Endothelial cell of umbilical vein (primary cell): ENCODE results near the gene CAV2. TPM values are rescaled to one million over a fixed set of nuclear protein-coding genes. Genes with fewer than 3 reads are reported as not detected.

Experiments used
- BruUV-seq: library from RNA; stranded (reverse); fragments of 400-500 nt; replicated peaks from 2 replicates; lab custom pipeline; 2021; lab: Mats Ljungman, UMichigan
- CTCF ChIA-PET: fragments of 300-600, 350-600 bp; sonication (Branson Sonifier 250); formaldehyde crosslinking; loops from one replicate; lab custom pipeline; 2021; ENCODE audit warnings: antibody characterized with exemption, inconsistent platforms; lab: Charles Lee
- POLR2A ChIA-PET: fragments of 300-600, 350-600 bp; sonication (Branson Sonifier 250); formaldehyde crosslinking; loops from one replicate; lab custom pipeline; 2021; ENCODE audit warnings: antibody characterized with exemption, inconsistent platforms; lab: Charles Lee
- DNase-seq: peaks from one replicate; pipeline ENCODE4 v3.0.0-alpha.2; 2011; ENCODE audit warnings: low read depth, low spot score
- FAIRE-seq: peaks from 2 replicates; lab custom pipeline; 2011; peaks lifted over from hg19 to GRCh38; lab: Jason Lieb, UNC
- H2AFZ ChIP-seq: 2 replicates; pipeline ENCODE4 v1.6.0; 2012; ENCODE audit warnings: low read depth, low read length, control low read depth, inconsistent platforms
- H3K27ac ChIP-seq: 2 replicates; pipeline ENCODE4 v1.5.1; 2011; ENCODE audit warnings: low read depth, mild to moderate bottlenecking, control low read depth, low read length, moderate library complexity; ENCODE audit not compliant: insufficient read depth
- H3K27me3 ChIP-seq, 2 experiments: 2 replicates each; pipeline versions ENCODE4 v1.6.0 to v1.6.1; 2011; ENCODE audit warnings: low read length in 2 of 2, mixed read lengths in 1 of 2; ENCODE audit not compliant: control insufficient read depth in 2 of 2, insufficient read depth in 2 of 2
- H3K36me3 ChIP-seq, 2 experiments: 2 replicates in 1 of 2; 3 replicates in 1 of 2; pipeline ENCODE4 v1.5.1; 2011; ENCODE audit warnings: low read length in 2 of 2, mild to moderate bottlenecking in 1 of 2, moderate library complexity in 1 of 2; ENCODE audit not compliant: control insufficient read depth in 2 of 2, insufficient read depth in 2 of 2; ENCODE audit errors: extremely low read depth in 1 of 2
- H3K4me1 ChIP-seq: 3 replicates; pipeline ENCODE4 v1.5.1; 2011; ENCODE audit warnings: mild to moderate bottlenecking, low read length; ENCODE audit not compliant: control insufficient read depth, insufficient read depth; ENCODE audit errors: extremely low read depth
- H3K4me2 ChIP-seq: 2 replicates; pipeline ENCODE4 v1.6.1; 2011; ENCODE audit warnings: low read length, control low read depth, mixed read lengths; ENCODE audit not compliant: insufficient read depth
- H3K4me3 ChIP-seq, 3 experiments: fragments of 200-600 bp in 1 of 3; sonication (generic), shearing (Covaris generic) in 1 of 3; replicated peaks in 1 of 3; 2 replicates each; pipeline ENCODE4 v1.5.1; 2011 to 2016; ENCODE audit warnings: control low read depth in 3 of 3, low read length in 3 of 3, mild to moderate bottlenecking in 2 of 3, inconsistent platforms in 1 of 3, low read depth in 1 of 3, moderate library complexity in 1 of 3; ENCODE audit not compliant: insufficient read depth in 1 of 3
- H3K79me2 ChIP-seq: 2 replicates; pipeline ENCODE4 v1.6.0; 2012; ENCODE audit warnings: low read length, inconsistent platforms; ENCODE audit not compliant: control insufficient read depth, insufficient read depth
- H3K9ac ChIP-seq: replicated peaks from 2 replicates; pipeline ENCODE3; 2011; ENCODE audit warnings: low read length, control low read depth; ENCODE audit not compliant: insufficient read depth; ENCODE audit errors: extremely low read depth
- H3K9me1 ChIP-seq: replicated peaks from 3 replicates; pipeline ENCODE4 v1.6.0; 2011; ENCODE audit warnings: mild to moderate bottlenecking, low read length; ENCODE audit not compliant: control insufficient read depth, insufficient read depth; ENCODE audit errors: extremely low read depth
- H3K9me3 ChIP-seq: replicated peaks from 2 replicates; pipeline ENCODE4 v1.5.1; 2012; ENCODE audit warnings: low read length, inconsistent platforms; ENCODE audit not compliant: control insufficient read depth, insufficient read depth
- H4K20me1 ChIP-seq: replicated peaks from 2 replicates; pipeline ENCODE3; 2011; ENCODE audit warnings: mild to moderate bottlenecking, low read length; ENCODE audit not compliant: control insufficient read depth, insufficient read depth; ENCODE audit errors: extremely low read depth
- EZH2 ChIP-seq: IDR thresholded peaks from 2 replicates; pipeline ENCODE4 v1.6.1; 2012; ENCODE audit warnings: borderline replicate concordance, low read depth, mild to moderate bottlenecking, moderate library complexity, low read length, inconsistent platforms; ENCODE audit not compliant: severe bottlenecking
- FOS ChIP-seq: IDR thresholded peaks from 2 replicates; pipeline ENCODE4 v1.6.1; 2011; ENCODE audit warnings: mild to moderate bottlenecking, low read length, moderate library complexity, borderline replicate concordance; ENCODE audit not compliant: insufficient read depth
- GATA2 ChIP-seq: IDR thresholded peaks from 2 replicates; pipeline ENCODE4 v1.7.0; 2011; ENCODE audit warnings: low read depth, mild to moderate bottlenecking, moderate library complexity, mixed read lengths, low read length; ENCODE audit not compliant: insufficient read length, insufficient read depth
- JUN ChIP-seq: IDR thresholded peaks from 2 replicates; pipeline ENCODE4 v1.6.1; 2011; ENCODE audit warnings: borderline replicate concordance, low read depth; ENCODE audit not compliant: insufficient read length, insufficient read depth
- MYC ChIP-seq: IDR thresholded peaks from one replicate; pipeline ENCODE4 v1.6.1; 2011; ENCODE audit warnings: mild to moderate bottlenecking, low read depth, low read length
- POLR2A ChIP-seq: IDR thresholded peaks from 2 replicates; pipeline ENCODE4 v1.6.1; 2012; ENCODE audit warnings: low read depth, mild to moderate bottlenecking, control low read depth, low read length
- POLR2AphosphoS5 ChIP-seq: IDR thresholded peaks from 2 replicates; pipeline ENCODE4 v1.6.1; 2012; ENCODE audit warnings: low read depth, mild to moderate bottlenecking, control low read depth, low read length, moderate library complexity; ENCODE audit not compliant: insufficient read depth
- dilution Hi-C: fragments of 300-500 bp; cut with MboI; formaldehyde crosslinking; loops from one replicate; pipeline ENCODE4 v1.15.0; 2019; ENCODE audit warnings: low sequenced_read_pairs; ENCODE audit not compliant: extremely low pct_ligation_motif_present
- intact Hi-C: fragments of 100-400 bp; cut with micrococcal nuclease; formaldehyde crosslinking; loops from one replicate; pipeline ENCODE4 v1.10.0; 2022
- polyA plus RNA-seq, 4 experiments: library from polyadenylated mRNA; depleted of rRNA in 3 of 4; stranded (reverse) in 3 of 4; unstranded in 1 of 4; fragments of >200 nt; gene quantifications; 2 replicates each; pipeline versions ENCODE4 v1.2.1 to v1.2.3, GENCODE V29; 2011 to 2012; ENCODE audit warnings: missing spikeins in 1 of 4
- total RNA-seq: library from RNA; stranded (reverse); gene quantifications from 2 replicates; pipeline ENCODE4 v1.2.3, GENCODE V29; 2021
- TF ChIP-seq, protein P1 (sequence below), 2 donors: IDR thresholded peaks; 1 replicate in 1 of 2; 2 replicates in 1 of 2; pipeline ENCODE4 v1.5.1; 2011; ENCODE audit warnings: low read length in 2 of 2, mild to moderate bottlenecking in 2 of 2, moderate library complexity in 2 of 2, control low read depth in 1 of 2, inconsistent platforms in 1 of 2, low read depth in 1 of 2; ENCODE audit not compliant: insufficient read depth in 1 of 2; ENCODE audit errors: extremely low read depth in 1 of 2
- TF ChIP-seq, protein P2 (sequence below): IDR thresholded peaks from 2 replicates; pipeline ENCODE4 v1.6.1; 2011; ENCODE audit not compliant: insufficient read depth, insufficient read length

The CAV2 gene
- total and polyA plus RNA-seq, 2 donors (not counting 3 experiments of a cell fraction or from before 2014, with no cell fraction given), result 179 to 327 TPM

DNA sequence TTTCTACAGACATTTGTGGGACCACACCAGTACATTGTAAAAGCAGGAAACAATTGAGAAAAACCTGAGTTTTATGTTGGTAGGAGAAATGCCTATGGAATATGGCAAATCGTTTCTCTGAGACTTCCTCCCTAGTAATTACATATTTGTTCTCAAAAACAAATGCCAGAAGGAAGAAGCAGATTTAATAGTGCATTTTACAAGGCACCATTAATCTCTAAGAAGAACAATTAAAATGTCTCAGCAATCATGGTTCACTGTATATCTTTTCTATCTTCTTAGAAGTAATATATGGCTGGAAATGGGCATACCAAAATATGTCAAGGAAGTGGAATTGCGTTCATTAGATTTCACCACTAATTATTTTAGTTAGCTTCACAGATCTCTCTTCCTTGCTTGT, 38.6 kb downstream of the CAV2 start:
- FAIRE-seq, result no peak
- intact Hi-C loops (no loop called here), dilution Hi-C loops (no loop called here)

DNA sequence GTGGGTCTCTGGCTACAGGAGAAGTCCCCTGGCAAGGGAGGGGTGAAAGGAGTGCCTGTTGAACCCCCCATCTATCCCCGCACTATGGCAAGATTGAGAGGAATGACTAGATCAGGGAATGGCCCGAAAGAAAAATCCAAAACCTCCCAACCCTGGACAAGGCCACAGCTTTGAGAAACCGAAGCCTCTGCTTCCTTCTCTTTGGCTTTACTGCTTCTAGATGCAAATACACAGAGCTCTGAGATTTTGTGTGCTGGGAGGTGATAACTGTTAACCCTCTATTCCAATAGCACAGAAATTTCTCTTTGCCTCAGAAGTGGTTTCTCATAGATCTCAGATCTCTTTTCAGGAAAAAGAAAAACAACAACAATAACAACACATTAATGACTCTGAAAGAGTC, 40.3 kb downstream of the CAV2 start:
- Histone ChIP-seq H3K4me1 (peaks cover 30% of the 10 kb centered on the region), H3K9ac (no peak overlapping the region), H3K79me2 (peaks cover 96% of the 10 kb centered on the region), H3K9me3 (no peaks in the 10 kb centered on the region), H3K27ac (no peak overlapping the region), H3K9me1 (no peaks in the 10 kb centered on the region), H3K36me3 (peaks cover 26 to 55% of the 10 kb centered on the region in 2 experiments), H2AFZ (no peak overlapping the region), H4K20me1 (peaks cover 12% of the 10 kb centered on the region), H3K4me3 (no peak overlapping the region), H3K4me2 (no peak overlapping the region), H3K27me3 (no peaks in the 10 kb centered on the region)
- DNase-seq (no peak), FAIRE-seq (no peak)
- ChIA-PET POLR2A (interaction anchor here (0.5 kb wide), 1 partner anchor 18 kb away, joined by 3 read pairs; no protein-coding TSS in a partner anchor), CTCF (interaction anchor here (1.3 to 1.6 kb wide), 3 partner anchors 11 to 49 kb away, joined by 3 to 7 read pairs (median 3); no protein-coding TSS in a partner anchor)
- TF ChIP-seq GATA2, result no peak
- TF ChIP-seq POLR2AphosphoS5, result no peak
- TF ChIP-seq JUN, result no peak
- no peak for TF ChIP-seq EZH2
- TF ChIP-seq, protein P1, sequence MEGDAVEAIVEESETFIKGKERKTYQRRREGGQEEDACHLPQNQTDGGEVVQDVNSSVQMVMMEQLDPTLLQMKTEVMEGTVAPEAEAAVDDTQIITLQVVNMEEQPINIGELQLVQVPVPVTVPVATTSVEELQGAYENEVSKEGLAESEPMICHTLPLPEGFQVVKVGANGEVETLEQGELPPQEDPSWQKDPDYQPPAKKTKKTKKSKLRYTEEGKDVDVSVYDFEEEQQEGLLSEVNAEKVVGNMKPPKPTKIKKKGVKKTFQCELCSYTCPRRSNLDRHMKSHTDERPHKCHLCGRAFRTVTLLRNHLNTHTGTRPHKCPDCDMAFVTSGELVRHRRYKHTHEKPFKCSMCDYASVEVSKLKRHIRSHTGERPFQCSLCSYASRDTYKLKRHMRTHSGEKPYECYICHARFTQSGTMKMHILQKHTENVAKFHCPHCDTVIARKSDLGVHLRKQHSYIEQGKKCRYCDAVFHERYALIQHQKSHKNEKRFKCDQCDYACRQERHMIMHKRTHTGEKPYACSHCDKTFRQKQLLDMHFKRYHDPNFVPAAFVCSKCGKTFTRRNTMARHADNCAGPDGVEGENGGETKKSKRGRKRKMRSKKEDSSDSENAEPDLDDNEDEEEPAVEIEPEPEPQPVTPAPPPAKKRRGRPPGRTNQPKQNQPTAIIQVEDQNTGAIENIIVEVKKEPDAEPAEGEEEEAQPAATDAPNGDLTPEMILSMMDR (IDR thresholded peaks at IDR 0.05; ENCODE audit: extremely low read depth in 1 of 2, insufficient read depth in 1 of 2, low read depth in 1 of 2, low read length in 2 of 2), result no peak
- TF ChIP-seq, protein P2, sequence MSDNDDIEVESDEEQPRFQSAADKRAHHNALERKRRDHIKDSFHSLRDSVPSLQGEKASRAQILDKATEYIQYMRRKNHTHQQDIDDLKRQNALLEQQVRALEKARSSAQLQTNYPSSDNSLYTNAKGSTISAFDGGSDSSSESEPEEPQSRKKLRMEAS, result no peak
- TF ChIP-seq MYC, result no peak
- TF ChIP-seq POLR2A, result no peak
- TF ChIP-seq FOS, result no peak
- intact Hi-C loops, result no loop called here
- no TSS peak for BruUV-seq
- dilution Hi-C loops, result no loop called here

More for the DNA sequence above, 38.6 kb downstream of the CAV2 start:
- H4K20me1 ChIP-seq, result peaks cover 7% of the 10 kb centered on the region
- H3K9ac ChIP-seq, result no peak overlapping the region
- POLR2A ChIA-PET, result no interaction called here
- TF ChIP-seq POLR2AphosphoS5 (no peak), JUN (no peak), FOS (no peak)
- TF ChIP-seq, protein P2, result no peak
- no peaks in the 10 kb centered on the region for H3K9me1 ChIP-seq
- H3K9me3 ChIP-seq, result no peaks in the 10 kb centered on the region
- BruUV-seq, result no TSS peak
- peaks cover 27 to 43% of the 10 kb centered on the region in 2 experiments for H3K36me3 ChIP-seq
- H3K27ac ChIP-seq, result no peak overlapping the region
- H2AFZ ChIP-seq, result no peak overlapping the region
- H3K4me3 ChIP-seq, result no peak overlapping the region
- H3K27me3 ChIP-seq, result no peaks in the 10 kb centered on the region
- H3K4me2 ChIP-seq, result no peak overlapping the region
- CTCF ChIA-PET, result interaction anchor here (3.8 kb wide), 1 partner anchor 50 kb away, joined by 13 read pairs; no protein-coding TSS in a partner anchor
- H3K79me2 ChIP-seq, result peaks cover 92% of the 10 kb centered on the region
- H3K4me1 ChIP-seq, result peaks cover 28% of the 10 kb centered on the region
- no peak for DNase-seq
